ENCODE data around the gene ZNF384.

- TF ChIP-seq CTCF (IDR thresholded peaks at IDR 0.05) (no peak), NR1H2 (CRISPR knock-in tag; IDR thresholded peaks at IDR 0.05) (no peak), SMAD3 (CRISPR knock-in tag; IDR thresholded peaks at IDR 0.05; ENCODE audit: borderline replicate concordance) (no peak), ZNF138 (CRISPR knock-in tag; conservative IDR thresholded peaks at IDR 0.05) (no peak), MAX (CRISPR knock-in tag; IDR thresholded peaks at IDR 0.05) (no peak), CREB1 (CRISPR knock-in tag; IDR thresholded peaks at IDR 0.05) (no peak), TEAD4 (CRISPR knock-in tag; IDR thresholded peaks at IDR 0.05) (no peak), FOXJ3 (CRISPR knock-in tag; IDR thresholded peaks at IDR 0.05; ENCODE audit: borderline replicate concordance) (no peak), ZNF416 (CRISPR knock-in tag; IDR thresholded peaks at IDR 0.05) (no peak), ZBTB43 (CRISPR knock-in tag; IDR thresholded peaks at IDR 0.05) (no peak), NFYB (CRISPR knock-in tag; conservative IDR thresholded peaks at IDR 0.05; ENCODE audit: low read depth) (no peak), NR3C1 (CRISPR knock-in tag; conservative IDR thresholded peaks at IDR 0.05; ENCODE audit: low read depth) (no peak)
These were observed 58.4 kb downstream of the ZNF384 start for GRCh38 chr12:6630736-6631135.
